ENCODE results near the gene FBXO46. TPM values are rescaled to one million over a fixed set of nuclear protein-coding genes. Genes with fewer than 3 reads are reported as not detected.

Gene FBXO46, protein sequence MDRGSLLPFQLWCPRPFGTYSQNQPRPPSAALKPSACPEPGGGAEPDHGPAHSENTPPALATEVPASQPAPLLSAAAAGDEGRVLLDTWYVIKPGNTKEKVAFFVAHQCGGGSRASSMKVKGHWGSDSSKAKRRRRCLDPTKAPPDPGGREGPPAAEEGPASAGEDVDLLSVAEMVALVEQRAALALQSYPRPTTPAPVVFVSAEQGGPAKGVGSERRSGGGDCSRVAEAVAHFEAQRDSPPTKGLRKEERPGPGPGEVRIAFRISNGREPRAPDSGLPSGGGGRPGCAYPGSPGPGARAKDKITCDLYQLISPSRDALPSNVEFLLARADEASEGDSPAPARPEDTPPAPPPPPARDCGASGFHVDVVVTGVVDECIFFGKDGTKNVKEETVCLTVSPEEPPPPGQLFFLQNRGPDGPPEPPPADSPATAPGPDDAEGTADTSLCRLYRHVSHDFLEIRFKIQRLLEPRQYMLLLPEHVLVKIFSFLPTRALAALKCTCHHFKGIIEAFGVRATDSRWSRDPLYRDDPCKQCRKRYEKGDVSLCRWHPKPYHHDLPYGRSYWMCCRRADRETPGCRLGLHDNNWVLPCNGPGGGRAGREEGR
- polyA plus RNA-seq (ENCODE audit: insufficient read length in 12 of 12), result 10 to 100 TPM in 8 of 12 donors, 1 to 10 TPM in 3, not detected in 1; 8.3 to 31.5 (median 13.2) TPM
- long read RNA-seq, donor 1, result 0 reads
- long read RNA-seq, donor 2, partial matches to known transcripts, result 0 of 4 reads
- long read RNA-seq, donor 2, other reads (novel, unspliced or antisense), result 0 of 4 reads
- long read RNA-seq, donor 3, partial matches to known transcripts, result 0 of 1 reads
- long read RNA-seq, donor 3, other reads (novel, unspliced or antisense), result 0 of 1 reads
- long read RNA-seq, donor 4, partial matches to known transcripts, result 0 of 1 reads
- long read RNA-seq, donor 4, other reads (novel, unspliced or antisense), result 0 of 1 reads
- long read RNA-seq, donor 5, partial matches to known transcripts, result 9 of 9 reads
- long read RNA-seq, donor 5, other reads (novel, unspliced or antisense), result 0 of 9 reads
- long read RNA-seq, donor 6, partial matches to known transcripts, result 0 of 2 reads
- long read RNA-seq, donor 6, other reads (novel, unspliced or antisense), result 0 of 2 reads
- long read RNA-seq, donor 7, partial matches to known transcripts, result 9 of 9 reads
- long read RNA-seq, donor 7, other reads (novel, unspliced or antisense), result 0 of 9 reads
- long read RNA-seq, donor 8, partial matches to known transcripts, result 0 of 4 reads
- long read RNA-seq, donor 8, other reads (novel, unspliced or antisense), result 0 of 4 reads
- long read RNA-seq, donor 9, result 0 reads
- long read RNA-seq, donor 10, partial matches to known transcripts, result 0 of 4 reads
- long read RNA-seq, donor 10, other reads (novel, unspliced or antisense), result 0 of 4 reads
- long read RNA-seq, donor 11, partial matches to known transcripts, result 0 of 5 reads
- long read RNA-seq, donor 11, other reads (novel, unspliced or antisense), result 0 of 5 reads

DNA sequence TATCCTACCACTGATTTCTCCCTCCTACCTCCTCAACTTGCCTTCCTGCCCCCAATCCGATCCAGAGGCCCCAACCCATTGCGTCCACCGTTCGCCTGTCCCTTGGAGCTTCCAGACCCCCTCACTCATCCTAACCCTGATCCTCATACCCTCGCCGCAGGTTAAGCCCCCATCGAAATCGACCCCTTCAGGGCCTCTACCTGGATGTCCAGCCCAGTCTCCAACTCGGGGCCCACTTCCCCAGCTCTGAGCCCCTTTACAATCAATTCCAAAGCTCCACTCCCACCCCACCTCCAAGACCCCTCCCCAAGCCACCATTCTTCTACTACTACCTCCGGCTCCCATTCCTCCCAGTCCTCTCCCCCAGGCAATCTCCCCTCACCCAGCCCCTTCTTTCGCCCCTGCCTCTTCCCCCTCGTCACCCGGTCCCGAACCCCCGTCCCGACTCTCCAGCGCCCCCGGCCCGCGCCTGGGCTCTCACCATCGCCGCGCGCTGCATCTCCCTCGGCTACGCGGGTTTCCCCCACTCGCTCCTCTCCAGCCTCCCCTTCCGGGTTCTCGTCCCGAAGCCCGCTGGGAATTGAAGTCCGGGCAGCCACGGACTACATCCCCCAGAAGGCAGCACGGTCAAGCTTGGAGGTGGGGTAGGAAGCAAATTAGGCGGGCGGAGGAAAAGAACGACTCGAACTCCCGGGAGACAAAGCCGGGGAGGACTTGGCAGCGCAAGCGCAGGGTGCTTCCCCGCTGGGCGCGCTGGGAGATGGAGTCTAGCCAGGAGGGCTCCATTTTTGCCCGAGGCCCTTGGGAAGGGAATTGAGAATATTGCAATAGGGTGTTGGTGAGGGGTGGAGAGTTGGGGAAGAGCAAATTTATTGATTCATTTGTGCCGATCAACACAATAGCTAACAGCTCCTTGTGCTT lies at the start of gene FBXO46:
TSS of gene FBXO46 (minus strand) at position 529 of the 921 bp plus-strand sequence. CDS start 17,401 bp downstream, outside the sequence.
- DNase-seq, result peak; percentile 95

DNA sequence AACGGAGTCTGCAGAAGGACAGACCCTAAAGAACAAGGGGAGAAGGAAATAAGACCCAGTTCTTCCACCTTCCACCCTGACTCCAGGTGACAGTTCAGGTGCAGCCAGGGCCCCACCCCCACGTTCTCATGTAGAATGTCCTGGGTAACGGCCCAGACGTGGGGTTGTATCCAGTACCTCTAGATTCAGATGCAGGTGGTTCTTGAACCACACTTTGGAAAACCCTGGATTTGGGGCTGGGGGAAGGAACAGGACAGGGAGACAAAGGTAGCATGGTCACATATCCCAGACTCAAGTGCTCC lies 49.4 kb upstream of the FBXO46 start:
- no peak for DNase-seq

DNA sequence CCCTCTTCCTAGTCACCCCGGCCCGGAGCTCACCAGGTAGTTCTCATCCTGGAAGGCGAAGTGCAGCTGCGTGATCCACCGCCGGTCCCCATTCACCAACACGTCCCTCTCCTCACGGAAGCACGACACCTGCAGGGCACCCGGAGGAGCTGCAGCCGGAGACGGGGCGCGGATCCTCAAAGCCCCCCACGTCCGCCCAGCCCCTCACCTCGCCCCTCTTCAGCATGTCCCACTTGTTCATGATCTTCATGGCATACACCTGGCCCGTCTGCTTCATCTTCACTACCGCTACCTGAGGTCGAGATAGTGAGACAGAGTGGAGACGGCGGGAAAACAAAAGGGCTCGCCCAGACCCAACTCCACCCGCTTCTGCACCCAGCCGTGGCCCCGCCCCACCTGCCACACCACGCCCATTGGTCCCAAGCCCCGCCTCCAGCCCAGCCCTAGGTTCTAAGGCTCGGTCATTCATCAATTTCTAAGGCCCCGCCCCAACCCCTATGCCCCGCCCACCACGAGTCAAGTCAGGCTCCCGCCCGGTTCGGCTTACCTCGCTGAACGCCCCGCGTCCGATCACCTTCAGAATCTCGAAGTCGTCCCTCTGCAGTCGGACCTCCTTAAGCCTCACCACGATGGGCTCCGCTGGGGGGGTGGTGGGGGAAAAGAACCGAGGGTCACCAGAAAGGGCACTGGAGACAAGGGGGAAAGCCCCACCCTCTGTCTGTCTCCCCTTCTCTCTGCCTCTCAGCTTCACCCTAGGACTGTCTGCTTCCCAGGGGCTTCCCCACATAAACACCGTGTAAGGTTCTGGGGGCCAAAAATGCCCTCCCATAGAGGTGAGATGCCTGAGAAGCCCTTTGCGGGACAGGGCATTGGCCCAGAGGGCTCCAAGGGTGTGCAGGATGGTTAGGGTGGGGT lies 48.8 kb upstream of the FBXO46 start:
- no peak for DNase-seq

DNA sequence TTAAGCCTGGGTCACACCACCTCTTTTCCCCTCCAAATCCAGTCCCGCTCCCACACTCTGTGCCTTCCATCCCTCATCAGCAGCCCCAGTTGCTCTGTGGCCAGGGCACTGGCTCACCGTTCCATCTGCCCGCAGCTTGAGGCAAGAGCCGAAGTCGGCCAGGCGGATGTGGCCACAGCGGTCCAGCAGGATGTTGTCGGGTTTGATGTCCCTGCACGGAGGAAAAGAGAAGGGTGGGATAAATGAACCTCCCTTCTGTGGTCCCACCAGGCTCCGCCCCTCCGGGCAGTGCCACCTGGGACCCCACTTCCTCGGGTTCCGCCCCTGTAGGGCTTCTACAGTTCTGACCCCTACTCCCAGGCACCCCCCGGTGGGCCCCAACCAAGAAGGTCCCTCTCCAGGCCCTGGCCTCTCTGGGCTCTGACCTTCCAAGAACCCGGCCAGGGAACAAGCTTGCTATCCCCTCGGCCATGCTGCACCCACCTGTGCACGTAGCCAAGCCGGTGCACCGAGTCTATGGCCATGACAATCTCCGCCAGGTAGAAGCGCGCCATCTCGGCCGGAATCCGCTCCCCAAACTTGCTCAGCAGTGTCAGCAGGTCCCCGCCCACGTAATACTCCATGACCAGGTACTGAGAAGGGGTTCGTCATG lies 47.4 kb upstream of the FBXO46 start:
- no peak for DNase-seq

DNA sequence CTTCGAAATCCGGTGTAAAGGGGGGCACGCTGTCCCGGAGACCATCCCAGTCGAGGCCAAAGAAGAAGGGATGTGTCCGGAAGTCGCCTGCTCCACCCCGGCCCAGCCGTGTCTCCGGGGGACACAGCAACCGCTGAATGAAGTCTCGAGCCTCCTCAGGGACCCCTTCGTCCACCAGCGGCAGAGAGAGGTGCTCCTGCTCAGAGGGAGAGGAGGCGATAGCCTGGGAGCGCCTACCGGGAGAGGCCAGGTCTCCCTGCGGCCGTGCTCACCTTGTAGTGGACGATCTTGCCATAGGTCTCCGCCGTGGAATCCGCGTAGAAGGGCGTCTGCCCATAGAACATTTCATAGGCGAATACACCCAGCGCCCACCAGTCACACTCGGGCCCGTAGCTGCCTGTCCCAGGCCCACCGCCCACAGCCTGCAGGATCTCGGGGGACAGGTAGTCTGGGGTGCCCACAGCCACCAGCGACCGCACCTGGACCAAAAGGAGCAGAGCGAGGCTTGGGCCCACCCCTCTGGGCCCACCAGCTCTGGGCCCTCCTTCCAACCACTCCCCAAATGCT lies 46.8 kb upstream of the FBXO46 start:
- DNase-seq, result no peak

DNA sequence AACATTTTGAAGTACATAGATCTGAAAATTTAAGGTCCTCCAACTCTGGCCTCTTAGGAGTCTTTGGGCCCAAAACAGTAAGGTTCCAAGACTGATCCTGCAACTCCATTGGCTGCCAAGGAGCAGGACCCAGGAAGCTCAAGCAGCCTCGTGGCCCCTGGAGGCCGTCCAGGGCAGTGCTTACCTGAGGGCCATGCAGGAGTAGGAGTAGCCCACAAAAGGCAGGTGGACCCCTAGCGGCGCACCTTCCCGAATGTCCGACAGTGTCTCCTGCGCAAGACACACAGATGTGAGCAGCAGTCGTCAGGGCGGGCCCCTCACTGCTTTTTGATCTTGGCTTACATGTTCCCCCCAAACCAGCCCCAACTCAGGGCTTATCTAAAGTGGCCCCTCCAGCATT lies 44.1 kb upstream of the FBXO46 start:
- no peak for DNase-seq

DNA sequence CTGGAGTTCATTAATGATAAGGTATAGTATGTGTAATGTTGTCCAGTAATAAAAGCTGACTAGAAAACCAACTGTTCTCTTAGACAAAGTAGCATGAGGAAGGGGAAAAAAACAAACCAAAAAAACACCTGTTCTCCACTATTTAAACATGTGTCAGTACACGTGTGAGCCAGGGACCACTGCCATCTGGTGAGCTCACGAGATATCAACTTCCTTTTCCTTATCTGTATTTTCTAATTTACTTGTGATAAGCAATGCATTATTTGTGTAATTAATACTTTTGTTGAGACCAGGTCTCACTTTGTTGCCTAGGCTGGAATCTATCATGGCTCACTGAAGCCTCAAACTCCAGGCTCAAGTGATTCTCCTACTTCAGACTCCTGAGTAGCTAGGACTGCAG lies 42.7 kb upstream of the FBXO46 start:
- DNase-seq, result no peak

DNA sequence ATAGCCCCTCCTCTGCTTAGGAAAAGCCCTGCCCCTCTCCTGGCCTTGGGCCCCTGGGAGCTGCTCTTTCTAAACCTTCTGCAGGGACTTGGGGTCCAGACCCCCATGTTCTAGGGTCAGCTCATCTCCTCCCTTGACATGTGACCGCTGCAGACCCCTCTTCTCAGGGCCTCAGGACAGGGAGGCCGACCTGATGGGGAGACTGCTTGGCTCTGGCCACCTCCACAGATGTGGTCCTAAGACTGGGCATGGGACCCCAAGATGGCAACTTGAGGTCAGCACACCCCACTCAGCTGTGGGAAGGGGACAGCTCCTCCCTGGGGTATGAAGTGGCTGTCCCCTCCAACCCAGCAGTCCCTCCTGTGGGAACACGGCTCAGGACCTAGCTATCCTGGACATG lies 42.2 kb upstream of the FBXO46 start:
- no peak for DNase-seq

DNA sequence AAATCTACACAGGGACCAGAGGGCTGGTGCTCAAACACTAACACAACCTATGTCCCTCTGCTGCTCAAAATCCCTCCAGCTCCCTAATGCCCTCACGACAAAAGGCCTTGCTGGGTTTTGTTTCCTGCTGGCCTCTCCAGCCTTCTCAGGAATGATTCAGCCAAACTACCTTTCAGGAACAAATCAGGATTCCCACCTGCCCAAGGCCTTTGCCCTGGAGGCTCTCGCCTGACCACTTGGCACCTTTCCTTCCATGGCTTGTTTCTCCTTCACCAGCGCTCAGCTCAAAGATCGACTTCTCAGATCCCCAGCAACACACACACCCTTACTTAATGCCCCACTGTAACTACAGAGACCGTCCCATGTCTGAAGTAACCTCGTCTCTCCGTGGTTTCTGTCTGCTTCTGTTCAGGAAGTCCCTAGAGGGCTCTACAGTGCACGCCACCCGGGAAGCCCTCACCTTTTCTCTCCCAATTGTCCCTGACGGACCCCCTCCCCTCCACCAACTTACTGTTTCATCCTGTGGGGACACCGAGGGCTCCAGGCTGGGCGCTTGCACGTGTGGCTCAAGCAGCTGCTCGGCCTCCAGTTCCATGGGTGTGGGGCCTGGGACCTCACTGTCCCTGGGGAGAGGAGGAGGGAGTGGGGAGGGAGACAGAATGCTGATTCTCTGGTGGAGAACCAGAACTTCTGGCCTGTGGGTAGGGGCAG lies 41.6 kb upstream of the FBXO46 start:
- no peak for DNase-seq

DNA sequence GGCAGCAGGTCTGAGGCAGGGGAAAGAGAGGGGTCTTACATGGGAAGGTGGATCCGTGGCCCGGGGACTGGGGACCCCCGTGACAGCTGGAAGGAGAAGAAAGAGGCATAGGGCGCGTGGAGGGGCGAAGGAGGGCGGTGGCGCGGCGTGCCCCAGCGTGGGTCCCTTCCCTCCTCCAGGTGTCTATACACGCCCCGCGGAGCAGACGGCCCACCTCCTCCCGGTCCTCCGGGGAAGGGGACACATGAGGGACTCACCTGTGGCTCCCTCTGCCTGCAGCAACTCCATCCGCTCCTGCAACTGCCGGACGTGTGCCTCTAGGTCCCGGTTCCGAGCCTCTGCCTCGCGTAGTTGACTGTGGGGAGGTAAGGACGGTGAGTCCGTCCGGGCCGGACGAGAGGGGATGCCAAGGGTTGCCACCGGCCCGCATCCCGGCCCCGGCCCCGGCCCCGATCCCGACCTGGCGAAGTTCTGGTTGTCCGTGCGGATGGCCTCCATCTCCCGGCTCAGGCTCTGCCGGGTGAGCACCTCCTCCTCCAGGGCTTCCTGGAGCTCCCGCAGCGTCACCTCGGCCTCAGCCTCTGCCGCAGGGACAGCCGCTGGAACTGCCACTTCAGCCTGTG lies 40.7 kb upstream of the FBXO46 start:
- DNase-seq, result no peak

DNA sequence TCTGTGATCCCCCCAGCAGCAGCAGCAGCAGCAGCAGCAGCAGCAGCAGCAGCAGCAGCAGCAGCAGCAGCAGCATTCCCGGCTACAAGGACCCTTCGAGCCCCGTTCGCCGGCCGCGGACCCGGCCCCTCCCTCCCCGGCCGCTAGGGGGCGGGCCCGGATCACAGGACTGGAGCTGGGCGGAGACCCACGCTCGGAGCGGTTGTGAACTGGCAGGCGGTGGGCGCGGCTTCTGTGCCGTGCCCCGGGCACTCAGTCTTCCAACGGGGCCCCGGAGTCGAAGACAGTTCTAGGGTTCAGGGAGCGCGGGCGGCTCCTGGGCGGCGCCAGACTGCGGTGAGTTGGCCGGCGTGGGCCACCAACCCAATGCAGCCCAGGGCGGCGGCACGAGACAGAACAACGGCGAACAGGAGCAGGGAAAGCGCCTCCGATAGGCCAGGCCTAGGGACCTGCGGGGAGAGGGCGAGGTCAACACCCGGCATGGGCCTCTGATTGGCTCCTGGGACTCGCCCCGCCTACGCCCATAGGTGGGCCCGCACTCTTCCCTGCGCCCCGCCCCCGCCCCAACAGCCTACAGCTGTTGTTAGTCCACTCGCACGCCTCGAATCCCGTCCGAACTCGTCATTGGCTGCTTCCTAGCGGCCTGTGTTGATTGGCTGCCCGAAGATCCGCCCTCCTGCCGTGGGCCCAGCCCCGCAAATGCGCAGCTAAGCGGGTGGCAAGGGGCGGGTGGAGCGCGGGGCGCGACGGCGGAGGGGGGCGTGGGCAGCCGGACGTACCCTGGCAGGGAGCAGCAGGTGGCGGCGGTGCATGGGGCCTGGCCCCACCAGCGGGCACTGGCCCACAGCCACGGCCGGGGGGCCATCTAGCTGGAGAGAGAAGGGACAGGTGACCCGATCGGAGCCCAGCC lies 39.8 kb upstream of the FBXO46 start:
- DNase-seq, result peak; percentile 95

DNA sequence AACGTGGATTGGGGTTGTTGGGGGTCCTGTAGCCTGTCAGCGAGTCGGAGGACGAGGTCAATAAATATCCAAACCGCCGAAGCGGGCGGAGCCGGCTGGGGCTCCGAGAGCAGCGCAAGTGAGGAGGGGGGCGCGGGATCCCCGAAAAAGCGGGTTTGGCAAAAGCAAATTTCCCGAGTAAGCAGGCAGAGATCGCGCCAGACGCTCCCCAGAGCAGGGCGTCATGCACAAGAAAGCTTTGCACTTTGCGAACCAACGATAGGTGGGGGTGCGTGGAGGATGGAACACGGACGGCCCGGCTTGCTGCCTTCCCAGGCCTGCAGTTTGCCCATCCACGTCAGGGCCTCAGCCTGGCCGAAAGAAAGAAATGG lies 39.1 kb upstream of the FBXO46 start:
- no peak for DNase-seq

DNA sequence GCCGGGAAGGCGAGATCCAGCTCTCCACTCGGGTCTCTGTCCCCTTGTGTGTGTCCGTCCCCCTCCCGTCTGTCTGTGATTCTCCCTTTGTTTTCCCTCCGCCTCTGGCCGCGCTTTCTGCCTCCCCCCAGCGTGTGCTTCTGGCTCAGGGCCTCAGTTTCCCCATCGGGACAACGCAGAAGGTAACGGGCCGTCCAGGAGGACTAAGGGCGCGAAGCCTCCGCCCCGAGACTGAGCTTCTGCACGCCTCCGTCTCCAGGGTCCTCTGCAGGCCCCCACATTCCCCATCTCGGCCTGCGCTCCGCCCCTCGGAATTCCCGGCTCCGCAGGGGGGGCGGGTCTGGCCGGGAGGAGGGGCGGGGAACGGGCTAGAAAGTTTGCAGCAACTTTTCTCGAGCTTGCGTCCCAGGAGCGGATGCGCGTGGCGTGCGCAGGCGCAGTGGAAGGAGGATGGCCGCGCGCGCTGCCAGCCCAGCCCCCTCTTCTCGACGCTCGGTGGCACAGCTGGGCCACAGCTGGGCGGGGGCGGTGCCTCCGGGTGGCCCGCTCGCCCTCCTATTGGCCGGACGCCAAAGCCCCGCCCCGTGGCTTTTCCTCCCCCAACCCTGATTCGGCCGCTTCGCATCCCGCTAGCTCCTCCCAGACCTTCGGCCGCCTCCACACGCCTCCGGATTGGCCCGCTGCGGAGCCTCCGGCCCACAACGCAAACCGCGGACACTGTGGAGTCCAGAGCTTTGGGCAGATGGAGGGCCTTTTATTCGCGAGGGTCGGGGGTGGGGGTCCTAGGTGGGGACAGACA lies 38.5 kb upstream of the FBXO46 start, which contains the start of gene SIX5:
TSS of gene SIX5 (minus strand) at position 269 of the 799 bp plus-strand sequence. CDS start 408 bp downstream, outside the sequence.
- DNase-seq, result peak; percentile 99

DNA sequence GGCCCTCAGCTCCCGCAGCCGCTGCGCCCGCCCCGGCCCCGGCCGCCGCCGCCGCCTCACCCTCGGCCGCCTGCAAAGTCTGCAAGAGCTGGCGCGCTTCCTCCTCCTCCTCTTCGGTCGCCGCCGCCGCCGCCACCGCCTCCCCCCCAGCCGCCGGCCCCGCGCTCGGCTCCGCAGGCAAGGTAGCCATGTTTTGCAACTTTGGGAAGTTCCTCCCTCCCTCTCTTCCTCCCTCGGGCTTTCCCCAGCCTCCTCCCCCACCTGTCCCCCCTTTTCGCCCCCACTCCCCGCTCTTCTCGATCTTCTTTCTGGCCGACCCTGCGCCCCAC lies 37.9 kb upstream of the FBXO46 start:
- no peak for DNase-seq

DNA sequence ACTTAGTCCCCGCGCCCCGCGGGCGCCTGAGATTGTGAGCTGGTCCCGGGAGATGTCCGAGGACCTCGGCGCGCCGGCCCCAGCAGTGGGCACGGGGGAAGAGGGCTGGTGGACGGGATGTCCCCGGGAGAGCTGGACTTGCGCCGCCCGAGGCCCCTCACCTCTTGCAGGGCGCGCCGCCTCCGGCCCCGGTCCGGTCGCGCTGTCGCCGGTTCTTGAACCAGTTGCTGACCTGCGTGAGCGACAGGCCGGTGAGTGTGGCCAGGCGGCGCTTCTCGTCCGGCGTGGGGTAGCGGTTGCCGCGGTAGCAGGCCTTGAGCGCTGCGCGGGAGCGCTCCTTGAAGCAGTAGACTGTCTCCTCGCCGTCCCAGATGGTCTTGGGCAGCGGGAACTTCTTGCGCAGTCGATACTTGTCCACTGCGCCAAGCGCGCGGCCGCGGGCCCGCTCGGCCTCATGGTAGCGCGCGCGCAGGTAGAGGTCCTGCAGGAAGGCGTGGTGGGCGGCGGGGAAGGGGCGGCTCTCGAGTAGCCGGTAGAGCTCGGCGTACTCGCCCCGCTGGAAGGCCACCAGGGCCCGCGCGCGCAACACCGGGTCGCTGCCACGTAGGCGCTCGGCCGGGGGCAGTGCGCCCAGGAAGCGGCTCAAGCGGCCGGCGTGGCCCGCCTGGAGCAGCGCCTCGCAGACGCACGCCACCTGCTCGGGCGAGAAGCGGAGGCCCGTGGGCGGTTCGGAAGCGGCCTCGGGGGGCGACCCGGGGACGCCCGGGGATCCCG lies 37.4 kb upstream of the FBXO46 start:
- peak; percentile 78 for DNase-seq

Measured in muscle of arm (tissue), 14 donors.